GM19240 (cell line): ENCODE data around the gene STAM.
A peak's percentile ranks its signal among the peaks of the same experiment; 100 is the strongest.
"Not testable (repeated sequence)": the region's sequence is repeated elsewhere in the genome, so short reads cannot be mapped to it uniquely, and the experiment has no call there.

Source experiments
- DNase-seq: peaks from one replicate; pipeline ENCODE4 v3.0.0; 2011; ENCODE audit warnings: low spot score; ENCODE audit not compliant: insufficient read length

Gene STAM

DNA sequence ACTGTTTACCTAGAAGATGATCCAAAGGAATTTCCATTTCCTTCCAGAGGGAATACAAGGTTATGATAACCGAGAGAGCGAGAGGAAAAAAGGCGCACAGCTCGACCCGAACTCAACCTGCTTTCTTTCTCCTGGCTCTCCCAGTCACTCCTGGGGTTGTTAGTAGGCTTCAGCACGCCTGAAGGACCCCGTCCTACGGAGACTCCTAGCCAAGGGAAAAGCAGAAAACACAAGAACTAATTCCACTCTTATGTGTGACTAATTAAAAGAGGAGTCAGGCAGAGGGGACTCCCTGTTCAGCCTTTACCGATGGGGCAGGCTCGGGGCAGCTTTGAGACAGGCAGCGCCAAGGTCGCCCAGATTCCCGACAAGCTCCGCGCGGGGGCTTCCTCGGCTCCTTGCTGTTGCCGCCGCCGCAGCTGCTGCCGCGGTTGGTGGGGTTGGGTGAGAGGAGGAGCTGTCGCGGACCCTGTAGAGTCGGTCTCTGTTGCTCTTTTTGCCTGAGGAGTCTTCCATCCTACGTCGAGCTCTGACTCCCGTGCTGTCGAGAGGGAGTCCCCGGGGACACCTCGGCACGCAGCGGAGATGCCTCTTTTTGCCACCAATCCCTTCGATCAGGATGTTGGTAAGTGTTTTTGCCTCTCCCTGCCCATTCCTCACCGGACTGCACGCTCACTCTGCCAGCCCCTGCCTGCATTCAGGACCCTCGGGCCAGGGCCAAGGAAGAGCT, at the start of gene STAM:
TSS of gene STAM (plus strand) at position 397 of the 730 bp plus-strand sequence. CDS start at position 586, 189 bp downstream.
- peak; percentile 64 for DNase-seq

- no peak for DNase-seq
These were observed 46.6 kb upstream of the STAM start for GRCh38 chr10:17597386-17597785.

DNA sequence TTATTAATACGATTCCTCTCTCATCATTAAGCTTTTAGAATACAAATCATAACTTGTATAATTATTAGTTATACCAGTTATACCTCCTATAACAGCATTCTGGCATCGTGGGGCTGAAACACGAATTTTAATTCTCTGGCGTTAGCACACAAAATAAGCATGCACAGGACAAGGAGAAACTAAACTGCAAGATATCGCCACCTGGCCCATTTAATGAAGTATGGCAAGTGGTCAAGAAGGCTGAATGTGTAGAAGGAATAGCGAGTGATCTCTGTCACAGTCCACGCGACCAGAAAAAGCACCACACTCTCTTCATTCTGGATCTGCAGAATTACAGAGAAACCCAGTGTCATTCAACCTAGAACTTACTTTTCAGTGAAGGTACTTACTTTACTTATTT, 44.9 kb upstream of the STAM start:
- no peak for DNase-seq

DNA sequence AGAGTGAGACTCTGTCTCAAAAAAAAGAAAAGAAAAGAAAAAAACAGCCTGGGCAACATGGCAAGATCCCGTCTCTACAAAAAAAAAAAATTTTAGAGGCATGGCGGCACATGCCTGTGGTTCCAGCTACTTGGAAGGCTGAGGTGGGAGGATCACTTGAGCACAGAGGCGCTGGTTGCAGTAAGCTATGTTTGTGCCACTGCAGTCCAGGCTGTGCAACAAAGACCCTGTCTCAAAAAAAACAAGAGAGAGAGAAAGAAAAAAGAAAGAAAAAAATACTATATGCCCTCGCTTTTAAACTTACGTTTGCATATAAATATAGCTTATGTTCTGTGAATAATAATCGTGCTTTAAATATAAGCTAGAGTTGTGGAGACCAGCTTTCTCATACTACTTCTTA, 38.0 kb upstream of the STAM start:
- no peak for DNase-seq

DNA sequence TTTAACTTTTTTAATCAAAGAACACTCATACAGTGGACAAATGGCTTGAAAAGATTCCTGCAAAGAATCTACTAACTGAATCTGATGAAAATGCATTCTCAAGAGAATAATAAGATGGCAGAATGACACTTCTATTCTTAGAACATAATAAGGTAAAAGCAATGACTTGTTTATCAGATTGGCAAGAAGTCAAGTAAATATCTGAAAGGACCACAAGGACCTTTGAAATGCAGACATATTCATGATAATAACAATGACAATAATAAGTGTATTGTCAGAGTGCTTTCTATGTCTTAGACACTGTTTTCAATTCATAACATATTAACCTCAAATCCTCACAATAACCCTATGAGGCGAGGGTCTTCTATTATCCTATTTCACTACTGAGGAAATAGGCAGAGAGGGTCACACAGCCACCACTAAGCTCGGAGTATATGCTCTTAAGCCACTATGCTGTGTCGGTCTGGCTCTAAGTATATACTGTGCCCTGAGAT, 37.4 kb upstream of the STAM start:
- no peak for DNase-seq

DNA sequence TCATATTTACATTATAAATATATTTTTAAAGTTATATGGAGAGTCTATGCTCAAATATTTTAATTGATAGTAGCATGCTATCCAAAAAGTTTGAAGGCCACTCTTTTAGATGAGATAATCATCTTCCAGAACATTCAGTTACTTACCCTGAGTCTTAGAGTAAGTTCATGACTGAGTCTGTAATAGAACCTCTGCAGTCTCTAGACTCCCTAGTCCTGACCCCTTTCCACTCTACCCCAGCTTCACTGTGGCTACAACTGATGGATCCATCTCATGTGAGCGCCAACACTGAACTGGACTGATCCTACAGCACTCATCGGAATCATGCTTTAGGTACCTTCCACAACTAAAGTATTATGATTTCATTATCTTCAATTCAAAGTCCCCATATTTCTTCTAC, 36.9 kb upstream of the STAM start:
- DNase-seq, result no peak

DNA sequence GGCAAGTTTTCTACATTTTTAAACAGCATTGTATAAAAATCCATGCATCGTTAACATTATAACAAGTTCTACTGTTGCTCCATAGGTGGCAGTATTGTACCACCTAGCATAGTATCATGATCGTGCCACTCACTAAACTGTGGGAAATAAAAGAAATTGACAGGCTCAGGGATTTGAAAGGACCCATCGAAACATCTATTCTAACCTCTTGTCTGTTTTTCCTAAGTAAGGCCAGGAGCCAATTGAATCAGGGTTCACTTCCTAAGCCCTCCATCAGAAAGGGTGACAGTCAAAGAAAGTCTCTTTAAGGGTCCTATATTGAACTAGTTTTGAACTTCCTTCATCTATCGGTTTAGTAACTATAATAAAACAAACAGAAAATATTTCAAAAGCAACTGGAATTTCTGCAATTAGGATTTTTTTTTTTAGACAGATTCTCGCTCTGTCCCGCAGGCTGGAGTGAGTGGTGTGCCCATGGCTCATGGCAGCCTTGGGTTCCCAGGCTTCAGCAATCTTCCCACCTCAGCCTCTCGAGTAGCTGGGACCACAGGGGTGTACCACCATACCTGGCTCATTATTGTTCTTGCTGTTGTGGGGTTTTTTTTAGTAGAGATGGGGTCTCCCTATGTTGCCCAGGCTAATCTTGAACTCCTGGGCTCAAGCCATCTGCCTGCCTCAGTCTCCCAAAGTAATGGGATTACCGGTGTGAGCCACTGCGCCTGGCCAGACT, 36.2 kb upstream of the STAM start:
- no peak for DNase-seq

- DNase-seq, result no peak
These were observed 34.4 kb upstream of the STAM start for GRCh38 chr10:17609523-17610079.

GRCh38 chr10:17616403-17617030, 27.4 kb upstream of the STAM start:
- no peak for DNase-seq

DNA sequence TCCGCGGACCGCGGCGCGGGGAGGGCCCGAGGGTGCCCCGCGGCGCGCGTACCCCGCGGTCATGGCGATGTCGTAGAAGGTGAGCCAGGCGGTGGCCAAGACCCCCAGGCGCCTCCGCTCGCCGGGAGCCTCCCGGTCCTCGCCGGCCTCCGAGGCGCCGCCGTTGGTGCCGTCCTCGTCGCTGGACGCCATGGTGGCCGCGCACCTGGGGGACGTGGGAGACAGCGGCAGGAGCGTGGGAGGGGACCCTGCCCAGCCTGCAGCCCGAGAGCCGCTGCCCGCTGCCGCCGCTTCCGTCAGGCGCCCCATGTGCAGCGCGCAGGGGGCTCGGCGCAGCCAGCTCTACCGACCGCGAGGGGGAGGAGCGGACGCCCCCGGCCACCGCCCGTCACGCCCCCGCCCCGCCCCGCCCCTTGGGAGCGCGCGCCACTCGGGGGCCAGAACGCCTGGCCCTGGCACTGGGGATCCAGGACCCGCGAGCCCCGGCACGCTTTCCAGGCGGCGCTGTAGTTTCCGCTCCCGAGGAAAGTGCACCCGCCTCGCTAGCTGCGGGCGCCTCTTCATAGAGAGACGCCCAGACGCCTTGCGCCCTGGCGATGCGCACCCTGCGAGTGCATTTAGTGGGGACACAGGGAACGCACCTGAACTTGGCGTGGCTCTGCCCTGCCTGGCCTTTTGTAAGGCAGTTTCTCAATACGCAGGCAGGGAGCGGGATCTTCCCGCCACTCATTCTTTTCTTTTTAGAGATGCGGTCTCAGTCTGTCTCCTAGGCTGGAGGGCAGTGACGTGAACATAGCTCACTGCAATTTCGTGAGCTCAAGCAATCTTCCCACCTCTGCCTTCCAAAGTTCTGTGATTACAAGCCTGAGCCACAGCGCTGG, 26.7 kb upstream of the STAM start, which contains the start of gene HACD1:
TSS of gene HACD1 (minus strand) at position 344 of the 881 bp plus-strand sequence. CDS start at position 309, 35 bp downstream.
- DNase-seq, result peak; percentile 10

DNA sequence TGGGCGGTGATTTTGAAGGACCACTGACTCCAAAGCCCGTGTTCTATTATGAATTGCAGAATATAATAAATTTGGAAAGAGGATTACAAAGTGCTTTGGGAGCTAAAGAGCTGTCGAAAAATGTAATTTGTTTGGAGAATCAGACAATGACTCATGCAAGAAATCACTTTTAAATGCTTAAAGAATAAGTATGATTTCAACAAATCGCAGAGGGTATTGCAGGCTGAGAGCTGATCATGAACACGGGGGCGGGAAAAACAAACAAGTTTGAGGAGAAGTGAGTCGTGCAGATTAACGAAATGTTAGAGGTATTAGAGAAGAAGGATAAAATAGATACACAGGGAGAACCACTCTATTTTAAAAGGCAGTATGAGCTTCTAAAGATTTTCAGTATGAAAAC, 21.9 kb upstream of the STAM start:
- DNase-seq, result no peak

- DNase-seq, result no peak
These were observed 19.0 kb upstream of the STAM start for GRCh38 chr10:17624996-17625395.

DNA sequence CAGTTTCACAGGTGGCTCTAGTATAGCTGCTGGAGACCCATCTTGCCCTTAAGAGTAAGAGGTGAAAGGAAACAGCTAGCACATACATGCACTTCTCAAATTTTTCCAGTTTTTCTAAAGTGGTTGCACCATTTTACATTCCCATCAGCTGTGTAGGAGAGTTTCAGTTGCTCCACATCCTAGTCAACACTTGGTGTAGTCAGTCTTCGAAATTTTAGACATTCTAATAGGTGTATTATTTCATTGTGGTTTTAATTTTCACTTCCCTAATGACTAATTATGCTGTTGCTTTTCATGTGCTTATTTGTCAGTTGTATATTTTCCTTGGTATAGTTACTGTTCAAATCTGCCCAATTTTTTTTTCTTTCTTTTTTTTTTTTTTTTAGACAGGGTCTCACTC, 17.3 kb upstream of the STAM start:
- DNase-seq, result no peak

GRCh38 chr10:17632590-17632989, 11.4 kb upstream of the STAM start:
- not testable (repeated sequence) for DNase-seq

DNA sequence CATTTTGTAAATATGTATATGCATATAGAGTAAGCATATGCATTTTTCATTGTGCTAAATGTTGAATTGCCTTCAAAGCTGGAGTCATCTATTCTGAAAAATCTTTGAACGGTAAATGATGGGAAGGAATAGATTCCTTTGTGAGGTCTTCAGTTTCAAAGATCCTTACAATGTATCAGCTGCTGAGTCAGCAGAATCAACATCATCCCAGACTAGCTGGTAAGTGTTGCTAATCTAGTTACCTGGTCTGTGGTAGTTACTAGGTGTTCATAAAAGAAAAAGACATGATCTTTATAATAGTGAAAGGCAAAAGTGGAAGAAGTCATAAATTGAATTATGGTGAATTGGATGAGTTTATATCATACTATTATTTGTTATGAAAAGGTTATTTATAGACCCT, 10.6 kb upstream of the STAM start:
- no peak for DNase-seq

- DNase-seq, result no peak
These were observed 6.1 kb upstream of the STAM start for GRCh38 chr10:17637869-17638268.

DNA sequence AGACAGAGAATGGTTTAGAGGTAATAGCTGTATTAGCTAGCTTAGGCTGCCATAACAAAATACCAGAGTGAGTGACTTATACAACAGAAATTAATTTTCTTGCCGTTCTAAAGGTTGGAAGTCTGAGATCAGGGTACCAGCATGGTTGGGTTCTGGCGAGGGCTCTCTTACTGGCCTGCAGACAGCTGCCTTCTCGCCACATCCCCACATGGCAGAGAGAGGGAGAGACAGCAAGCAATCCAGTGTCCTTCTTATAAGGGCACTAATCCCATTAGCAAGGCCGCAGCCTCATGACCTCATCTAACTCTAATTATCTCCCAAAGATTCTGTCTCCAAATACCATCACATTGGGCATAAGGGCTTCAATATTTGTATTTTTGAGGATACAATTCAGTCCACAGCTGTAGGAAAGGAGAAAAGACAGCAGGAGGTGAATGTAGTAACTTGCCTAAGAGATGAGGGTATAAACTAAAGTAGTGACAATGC, 3.6 kb upstream of the STAM start:
- no peak for DNase-seq

GRCh38 chr10:17643339-17643754, 604 bp upstream of the STAM start:
- no peak for DNase-seq

GRCh38 chr10:17644485-17644943, 563 bp downstream of the STAM start:
- DNase-seq, result no peak

DNA sequence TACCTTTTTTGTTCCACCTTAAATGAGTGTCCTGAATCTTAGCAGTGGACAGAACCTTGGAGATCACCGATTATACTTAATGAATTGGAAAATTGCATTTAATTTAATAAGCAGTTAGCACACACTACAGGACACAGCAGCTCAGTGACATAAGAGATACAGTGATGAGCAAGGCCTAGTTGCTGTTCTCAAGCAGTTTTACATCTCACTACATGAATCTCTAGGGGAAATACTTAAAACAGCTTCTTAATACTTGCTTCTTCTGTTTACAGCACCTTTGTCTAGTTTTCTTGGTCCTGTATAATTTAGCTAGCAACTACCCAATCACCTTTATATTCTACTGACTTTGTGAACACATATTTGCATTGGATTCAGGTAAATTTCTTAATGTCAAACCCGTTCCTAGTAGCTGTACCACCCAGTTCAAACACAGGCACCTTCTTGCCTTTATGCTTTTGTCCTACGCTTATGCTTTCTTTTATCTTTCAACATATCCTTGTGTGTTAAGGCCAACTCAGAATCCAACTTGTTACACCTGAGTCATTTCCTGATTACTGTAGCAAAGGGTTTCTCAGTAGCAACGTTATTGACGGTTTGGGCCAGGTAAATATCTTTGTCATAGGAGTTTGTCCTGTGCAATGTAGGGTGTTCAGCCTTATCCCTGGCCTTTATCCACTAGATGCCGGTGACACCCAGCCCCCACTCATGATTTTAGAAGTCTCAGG, 1.8 kb downstream of the STAM start:
- no peak for DNase-seq
